HuH-7.5 (cell line): ENCODE results near the gene RMND5B.
"Not testable (repeated sequence)": the region's sequence is repeated elsewhere in the genome, so short reads cannot be mapped to it uniquely, and the experiment has no call there.

Experiments used
- DNase-seq: peaks from one replicate; pipeline ENCODE4 v3.0.0; 2011; ENCODE audit warnings: low spot score

Gene RMND5B

DNA sequence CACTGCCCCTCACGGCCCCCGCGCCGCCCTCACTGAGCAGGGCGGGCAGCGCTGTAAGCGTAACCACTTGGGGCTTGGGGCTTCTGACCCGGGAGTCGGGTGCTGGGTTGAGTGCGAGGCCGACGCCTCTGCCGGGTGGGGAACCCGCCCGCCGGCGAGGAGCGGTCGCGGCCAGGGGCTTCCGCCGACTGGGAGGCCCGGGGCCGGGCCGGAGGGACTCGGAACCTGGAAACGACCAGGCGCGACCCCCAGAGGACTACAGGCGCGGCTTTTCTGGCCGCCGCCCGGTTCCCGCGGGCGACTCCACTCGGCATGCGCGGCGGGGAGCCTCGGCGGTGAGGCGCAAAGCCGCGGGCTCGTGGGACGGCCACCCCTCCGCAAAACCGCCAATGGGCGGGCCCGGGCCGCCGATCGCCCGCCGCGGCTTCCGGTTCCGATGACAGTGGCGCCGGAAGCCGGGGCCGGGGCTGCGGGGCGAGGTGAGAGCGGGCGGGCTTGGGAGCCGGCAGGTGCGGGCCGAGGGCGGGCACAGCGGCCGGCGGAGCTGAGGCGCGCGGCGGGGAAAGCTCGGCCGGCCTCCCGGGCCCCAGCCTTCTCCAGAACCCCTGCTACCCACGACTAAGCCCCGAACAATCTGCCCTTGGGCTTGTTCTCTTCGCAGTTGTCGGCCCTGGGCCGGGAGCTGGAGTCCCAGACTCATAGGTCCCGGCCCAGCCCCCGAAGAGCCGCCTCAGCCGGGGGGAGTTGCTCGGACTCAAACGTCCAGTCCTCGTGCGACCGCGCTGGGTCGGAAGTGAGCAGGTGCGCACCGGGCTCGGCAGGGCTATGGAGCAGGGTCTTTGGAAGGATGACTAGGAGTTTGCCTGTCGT is at the start of gene RMND5B:
Gene RMND5B (plus strand): TSS at position 439 of the 870 bp plus-strand sequence. CDS start 7,106 bp downstream, outside the sequence.
- DNase-seq = peak; percentile 89

- DNase-seq = no peak
Observed at GRCh38 chr5:178081571-178082243, 49.1 kb upstream of the RMND5B start.

DNA sequence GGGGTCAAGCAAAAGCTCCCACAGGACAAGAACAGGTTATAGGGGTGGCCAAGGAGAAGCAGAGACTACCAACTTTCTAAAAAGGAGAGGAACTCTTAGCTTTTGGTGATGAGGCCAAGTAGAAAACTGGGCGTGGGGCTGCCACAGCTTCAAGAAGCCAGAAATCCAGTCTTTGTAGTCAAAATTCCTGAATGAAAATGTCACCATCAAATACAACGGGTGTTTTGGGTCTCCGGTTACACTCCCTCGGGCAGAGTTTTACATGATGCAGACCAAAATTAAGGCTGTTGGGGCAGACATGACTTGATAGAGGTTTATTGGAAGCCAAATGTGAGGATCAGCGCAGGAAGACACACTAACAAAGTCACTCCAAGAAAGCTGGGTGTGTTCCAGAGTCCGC is 46.9 kb upstream of the RMND5B start:
- no peak for DNase-seq

GRCh38 chr5:178085316-178085715 is 45.5 kb upstream of the RMND5B start:
- DNase-seq = no peak

GRCh38 chr5:178086266-178086665 is 44.5 kb upstream of the RMND5B start:
- no peak for DNase-seq

- DNase-seq = not testable (repeated sequence)
Observed at GRCh38 chr5:178087199-178087598, 43.6 kb upstream of the RMND5B start.

- no peak for DNase-seq
Observed at GRCh38 chr5:178090856-178091255, 40.0 kb upstream of the RMND5B start.

- no peak for DNase-seq
Observed at GRCh38 chr5:178093134-178093533, 37.7 kb upstream of the RMND5B start.

DNA sequence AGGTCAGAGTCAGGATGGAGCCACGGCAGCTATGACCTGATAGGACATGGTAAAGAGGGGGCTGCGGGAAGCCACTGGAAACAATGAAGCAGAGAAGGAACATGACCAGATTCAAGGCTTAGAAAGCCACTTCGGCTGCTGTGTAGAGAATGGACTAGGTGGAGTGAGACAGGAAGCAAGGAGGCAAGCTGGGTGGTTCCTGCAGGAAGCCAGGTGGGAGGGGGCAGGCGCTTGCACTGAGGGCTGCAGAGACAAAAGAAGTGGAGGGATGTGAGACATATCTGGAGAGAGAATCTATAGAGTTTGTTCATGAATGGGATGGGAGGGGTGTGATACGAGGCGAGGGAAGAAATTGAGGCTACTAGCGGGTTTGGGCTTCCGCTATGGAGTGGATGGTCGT is 36.5 kb upstream of the RMND5B start:
- no peak for DNase-seq

GRCh38 chr5:178098685-178099084 is 32.1 kb upstream of the RMND5B start:
- no peak for DNase-seq

DNA sequence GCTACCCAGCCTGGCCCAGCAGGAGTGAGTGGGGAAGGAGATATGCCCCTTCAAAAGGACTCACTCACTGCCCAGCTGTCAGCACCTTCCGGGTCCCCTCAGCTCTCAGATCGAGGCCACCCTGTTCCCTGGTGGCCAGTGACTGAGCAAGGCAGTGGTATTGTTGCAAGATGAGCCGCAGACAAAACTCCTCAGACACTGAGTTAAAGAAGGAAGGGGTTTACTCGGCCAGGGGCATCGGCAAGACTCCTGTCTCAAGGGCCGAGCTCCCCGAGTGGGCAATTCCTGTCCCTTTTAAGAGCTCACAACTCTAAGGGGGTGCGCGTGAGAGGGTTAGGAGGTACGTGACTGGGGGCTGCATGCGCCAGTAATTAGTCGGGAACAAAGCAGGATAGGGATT is 27.2 kb upstream of the RMND5B start:
- DNase-seq = no peak

DNA sequence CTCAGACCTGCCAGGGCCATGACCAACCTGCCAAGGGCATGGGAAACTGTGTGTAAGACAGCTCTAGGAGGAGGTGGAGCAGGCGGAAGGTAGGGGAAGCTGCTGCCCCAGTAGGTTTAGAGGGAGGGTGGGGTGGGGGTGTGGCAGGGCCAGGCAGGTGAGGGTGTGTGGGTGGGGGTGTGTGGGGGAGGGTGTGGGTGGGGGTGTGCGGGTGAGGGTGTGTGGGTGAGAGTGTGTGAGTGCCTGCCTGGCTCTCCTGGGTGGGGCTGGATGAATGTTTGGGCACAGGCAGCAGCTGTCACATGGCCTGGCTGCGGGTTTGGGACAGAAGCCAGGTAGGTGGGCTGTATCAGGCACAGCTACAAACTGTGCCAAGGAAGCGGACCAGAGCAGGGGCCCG is 26.3 kb upstream of the RMND5B start:
- no peak for DNase-seq

GRCh38 chr5:178106086-178106485 is 24.7 kb upstream of the RMND5B start:
- DNase-seq = no peak

GRCh38 chr5:178106556-178107239 is 24.1 kb upstream of the RMND5B start:
- no peak for DNase-seq

GRCh38 chr5:178107756-178108310 is 23.0 kb upstream of the RMND5B start:
- DNase-seq = no peak

- DNase-seq = no peak
Observed at GRCh38 chr5:178108446-178108845, 22.4 kb upstream of the RMND5B start.

- no peak for DNase-seq
Observed at GRCh38 chr5:178108966-178109365, 21.8 kb upstream of the RMND5B start.

GRCh38 chr5:178110511-178110910 is 20.3 kb upstream of the RMND5B start:
- DNase-seq = no peak

DNA sequence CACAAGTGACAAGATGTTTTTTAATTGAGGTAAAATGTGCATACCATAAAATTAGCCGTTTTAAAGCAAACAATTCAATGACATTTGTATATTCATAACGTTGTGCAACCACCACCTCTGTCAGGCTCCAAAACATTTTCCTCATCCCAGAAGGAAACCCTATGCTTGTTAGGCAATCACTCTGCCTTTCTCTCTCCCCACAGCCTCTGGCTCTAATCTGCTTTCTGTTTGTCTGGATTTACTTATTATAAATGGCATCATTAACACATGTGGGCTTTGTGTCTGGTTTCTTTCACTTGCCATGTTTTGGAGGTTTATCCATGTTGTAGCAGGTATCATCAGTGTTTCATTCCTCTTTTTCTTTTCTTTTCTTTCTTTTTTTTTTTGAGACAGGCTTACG is 18.9 kb upstream of the RMND5B start:
- no peak for DNase-seq

DNA sequence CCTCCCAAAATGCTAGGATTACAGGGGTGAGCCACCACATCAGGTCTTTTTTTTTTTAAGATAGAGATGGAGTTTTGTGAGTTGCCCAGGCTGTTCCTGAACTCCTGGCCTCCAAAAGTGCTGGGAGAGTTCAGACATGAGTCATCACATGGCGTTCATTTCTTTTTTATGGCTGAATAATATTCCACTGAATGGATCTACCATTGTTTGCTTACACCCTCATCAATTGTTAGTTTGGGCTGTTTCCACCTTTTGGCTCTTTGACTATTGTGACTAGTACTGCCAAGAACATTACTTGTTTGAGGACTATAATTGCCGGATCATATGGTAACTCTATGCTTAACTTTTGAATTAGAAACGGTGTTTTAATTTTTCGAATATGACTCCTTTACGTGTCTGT is 18.3 kb upstream of the RMND5B start:
- no peak for DNase-seq

DNA sequence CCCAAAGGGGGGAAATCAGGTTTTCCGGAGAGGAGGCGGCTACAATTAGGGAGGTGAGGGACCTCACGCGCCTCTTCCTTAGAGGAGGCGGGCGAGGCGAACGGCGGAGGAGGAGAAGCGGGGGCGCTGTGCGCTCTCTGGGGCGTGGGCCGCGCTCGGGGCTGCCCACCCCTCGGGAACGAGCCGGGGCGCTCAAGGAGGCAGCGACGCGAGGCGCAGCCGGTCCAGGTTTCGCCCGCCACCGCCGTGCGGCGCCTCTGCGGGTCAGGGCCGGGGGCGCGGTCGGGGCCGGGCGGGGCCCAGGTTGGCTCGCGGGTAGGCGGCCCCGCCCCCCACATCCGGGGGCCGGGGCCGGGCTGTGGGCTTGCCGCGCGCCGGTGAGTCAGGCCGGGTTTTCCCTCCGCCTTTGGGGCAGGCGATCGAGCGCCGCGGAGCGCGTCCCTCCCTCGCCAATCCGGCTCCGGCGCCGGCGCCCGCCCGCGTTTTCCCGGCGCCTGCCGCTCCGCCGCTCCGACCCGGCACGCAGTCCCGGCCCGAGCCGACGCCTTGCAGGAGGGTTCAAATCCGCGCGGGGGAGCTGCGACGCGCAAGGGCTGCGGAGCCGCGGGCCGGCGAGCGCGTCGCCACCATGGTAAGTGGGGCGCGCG is 17.6 kb upstream of the RMND5B start, which contains the start of gene N4BP3:
Gene N4BP3 (plus strand): TSS at position 392 of the 647 bp plus-strand sequence. CDS start 6,052 bp downstream, outside the sequence.
- peak; percentile 85 for DNase-seq

GRCh38 chr5:178113841-178114324 is 16.9 kb upstream of the RMND5B start:
- DNase-seq = no peak
